HG03064 (cell line): Measurements from ENCODE around the gene NMS.

Experiments
- ATAC-seq: cut with Tn5 transposase; IDR thresholded peaks from one replicate; pipeline ENCODE4 v1.9.1; 2021; ENCODE audit warnings: low read depth; ENCODE audit not compliant: unreplicated experiment

Gene NMS

GRCh38 chr2:100483895-100484294 lies 13.6 kb downstream of the NMS start:
- ATAC-seq: no peak

- ATAC-seq: no peak
These were observed 14.1 kb downstream of the NMS start for GRCh38 chr2:100484390-100484789.

GRCh38 chr2:100485396-100485795 lies 15.1 kb downstream of the NMS start:
- no peak for ATAC-seq

GRCh38 chr2:100494712-100495111 lies 24.4 kb downstream of the NMS start:
- no peak for ATAC-seq

- ATAC-seq: no peak
These were observed 32.5 kb downstream of the NMS start for GRCh38 chr2:100502782-100503181.

- no peak for ATAC-seq
These were observed 34.3 kb downstream of the NMS start for GRCh38 chr2:100504542-100504941.

- ATAC-seq: no peak
These were observed 38.8 kb downstream of the NMS start for GRCh38 chr2:100509066-100509465.

GRCh38 chr2:100513650-100514049 lies 43.4 kb downstream of the NMS start:
- ATAC-seq: no peak

- ATAC-seq: no peak
These were observed 47.3 kb downstream of the NMS start for GRCh38 chr2:100517556-100517955.

GRCh38 chr2:100518801-100519200 lies 48.5 kb downstream of the NMS start:
- ATAC-seq: no peak

- ATAC-seq: no peak
These were observed 49.9 kb downstream of the NMS start for GRCh38 chr2:100520224-100520623.

GRCh38 chr2:100522430-100522829 lies 52.1 kb downstream of the NMS start:
- ATAC-seq: no peak

GRCh38 chr2:100524331-100524730 lies 54.0 kb downstream of the NMS start:
- ATAC-seq: no peak

GRCh38 chr2:100526868-100527267 lies 56.6 kb downstream of the NMS start:
- no peak for ATAC-seq

- no peak for ATAC-seq
These were observed 57.2 kb downstream of the NMS start for GRCh38 chr2:100527440-100528015.

- no peak for ATAC-seq
These were observed 58.9 kb downstream of the NMS start for GRCh38 chr2:100529176-100529575.

- no peak for ATAC-seq
These were observed 59.6 kb downstream of the NMS start for GRCh38 chr2:100529900-100530299.
